NB4 (cell line): ENCODE data around the gene RETREG2.

Source experiments
- CTCF ChIP-seq: IDR thresholded peaks from one replicate; pipeline ENCODE4 v1.5.1; 2012; ENCODE audit warnings: low read depth, low read length
- POLR2A ChIP-seq: IDR thresholded peaks from 2 replicates; pipeline ENCODE4 v1.6.1; 2011; ENCODE audit warnings: mild to moderate bottlenecking; ENCODE audit not compliant: insufficient read length; ENCODE audit errors: extremely low read depth

- TF ChIP-seq POLR2A, result no peak
- no peak for TF ChIP-seq CTCF
Observed at GRCh38 chr2:219186754-219187456, 8.8 kb downstream of the RETREG2 start.
